Stomach (tissue), 8 donors: Measurements from ENCODE around the gene TDG. TPM values are rescaled to one million over a fixed set of nuclear protein-coding genes. Genes with fewer than 3 reads are reported as not detected.

Source experiments
- polyA plus RNA-seq, 3 donors: library from polyadenylated mRNA; stranded (reverse); fragments of 200-250 nt; gene quantifications; one replicate each; pipeline ENCODE4 v1.2.3, GENCODE V29; 2013
- total RNA-seq, 5 donors: library from RNA; depleted of rRNA; stranded (reverse); fragments of >200 nt; gene quantifications; one replicate each; pipeline versions ENCODE4 v1.1.0 to v1.2.3, GENCODE V29; 2014 to 2016
- donor health status: healthy with polysubstance abuse.
- donor health status: Bipolar disorder and iron deficiency.
- donor health status: healthy.

Gene TDG
- total and polyA plus RNA-seq, 8 donors: 9.2 to 44.1 (median 18.1) TPM

Other genes starting within 250 kb of the TDG start
- gene NT5DC3, start 124.6 kb upstream of the TDG start, total RNA-seq: 10 to 100 TPM in 3 of 5 donors, 1 to 10 TPM in 2; 7.6 to 42.9 (median 13.6) TPM
- 1 to 10 TPM in 1 of 3 donors, under 1 TPM in 2; 0.76 to 3.5 (median 0.81) TPM for gene NT5DC3, start 124.6 kb upstream of the TDG start, polyA plus RNA-seq
- gene HSP90B1, start 35.5 kb upstream of the TDG start, total RNA-seq: 100 to 1,000 TPM; 301 to 515 (median 395) TPM
- gene HSP90B1, start 35.5 kb upstream of the TDG start, polyA plus RNA-seq: 100 to 1,000 TPM in 2 of 3 donors, 10 to 100 TPM in 1; 72.6 to 240 (median 216) TPM
- 10 to 100 TPM in 3 of 5 donors, 1 to 10 TPM in 2; 3.0 to 27.5 (median 11.3) TPM for gene GLT8D2, start 84.3 kb downstream of the TDG start, total RNA-seq
- gene GLT8D2, start 84.3 kb downstream of the TDG start, polyA plus RNA-seq: 1 to 10 TPM; 3.4 to 9.6 (median 5.4) TPM
- gene HCFC2, start 98.7 kb downstream of the TDG start, total RNA-seq: 10 to 100 TPM in 4 of 5 donors, 1 to 10 TPM in 1; 2.9 to 50.1 (median 21.6) TPM
- 1 to 10 TPM; 4.4 to 7.0 (median 6.2) TPM for gene HCFC2, start 98.7 kb downstream of the TDG start, polyA plus RNA-seq
- gene NFYB, start 172.3 kb downstream of the TDG start, total RNA-seq: 10 to 100 TPM in 3 of 5 donors, 1 to 10 TPM in 2; 1.4 to 47.5 (median 19.1) TPM
- gene NFYB, start 172.3 kb downstream of the TDG start, polyA plus RNA-seq: 10 to 100 TPM; 19.2 to 26.4 (median 20.9) TPM
- gene TXNRD1, start 249.9 kb downstream of the TDG start, total RNA-seq: 100 to 1,000 TPM in 2 of 5 donors, 10 to 100 TPM in 3; 61.8 to 208 (median 89.5) TPM
- 10 to 100 TPM; 19.4 to 64.3 (median 54.2) TPM for gene TXNRD1, start 249.9 kb downstream of the TDG start, polyA plus RNA-seq